Neuronal stem cell (in vitro differentiated cells): ENCODE data around the gene SLC27A5.

Source experiments
- DNase-seq: peaks from one replicate; pipeline ENCODE4 v3.0.0-alpha.2; 2013; ENCODE audit warnings: low spot score
- H2AFZ ChIP-seq: one replicate; pipeline ENCODE4 v1.6.1; 2013; ENCODE audit warnings: mild to moderate bottlenecking, low read length, inconsistent platforms
- H2AK5ac ChIP-seq: 2 replicates; pipeline ENCODE4 v1.6.1; 2013; ENCODE audit warnings: low read depth, mild to moderate bottlenecking, inconsistent platforms, low read length, moderate library complexity, mixed read lengths
- H2BK120ac ChIP-seq: 2 replicates; pipeline ENCODE4 v1.6.1; 2013; ENCODE audit warnings: low read depth, mild to moderate bottlenecking, inconsistent platforms, low read length, moderate library complexity, mixed read lengths
- H2BK12ac ChIP-seq: one replicate; pipeline ENCODE4 v1.6.1; 2013; ENCODE audit warnings: low read length, inconsistent platforms
- H2BK15ac ChIP-seq: 2 replicates; pipeline ENCODE4 v1.6.1; 2013; ENCODE audit warnings: mild to moderate bottlenecking, low read length, inconsistent platforms, mixed read lengths
- H2BK5ac ChIP-seq: one replicate; pipeline ENCODE4 v1.6.1; 2013; ENCODE audit warnings: inconsistent platforms, mild to moderate bottlenecking, low read length, moderate library complexity
- H3K14ac ChIP-seq: one replicate; pipeline ENCODE4 v1.6.1; 2013; ENCODE audit warnings: low read length, inconsistent platforms
- H3K18ac ChIP-seq: 2 replicates; pipeline ENCODE4 v1.6.1; 2013; ENCODE audit warnings: low read length, inconsistent platforms
- H3K23ac ChIP-seq: 2 replicates; pipeline ENCODE4 v1.6.1; 2013; ENCODE audit warnings: low read depth, mild to moderate bottlenecking, mixed read lengths, low read length, inconsistent platforms; ENCODE audit not compliant: poor library complexity
- H3K27ac ChIP-seq: replicated peaks from 3 replicates; pipeline ENCODE4 v1.5.1; 2013; ENCODE audit warnings: low read length, inconsistent platforms
- H3K27me3 ChIP-seq, 3 experiments: 2 replicates each; pipeline ENCODE4 v1.6.1; 2013; ENCODE audit warnings: low read length in 3 of 3, mild to moderate bottlenecking in 2 of 3, inconsistent platforms in 1 of 3, low read depth in 1 of 3, mixed read lengths in 1 of 3, moderate library complexity in 1 of 3; ENCODE audit not compliant: control insufficient read depth in 3 of 3, insufficient read depth in 3 of 3
- H3K36me3 ChIP-seq, 2 donors: replicated peaks in 1 of 2; 2 replicates each; pipeline ENCODE4 v1.6.1; 2013; ENCODE audit warnings: low read length in 2 of 2; ENCODE audit not compliant: control insufficient read depth in 2 of 2, insufficient read depth in 2 of 2
- H3K4ac ChIP-seq: 2 replicates; pipeline ENCODE4 v1.6.1; 2013; ENCODE audit warnings: inconsistent platforms, mild to moderate bottlenecking, low read length, moderate library complexity
- H3K4me1 ChIP-seq, 2 donors: 1 replicate in 1 of 2; 2 replicates in 1 of 2; pipeline ENCODE4 v1.6.1; 2013; ENCODE audit warnings: low read length in 2 of 2, low read depth in 1 of 2; ENCODE audit not compliant: control insufficient read depth in 2 of 2, insufficient read depth in 1 of 2
- H3K4me2 ChIP-seq: one replicate; pipeline ENCODE4 v1.6.1; 2013; ENCODE audit warnings: mild to moderate bottlenecking, low read length, inconsistent platforms; ENCODE audit not compliant: insufficient read depth, poor library complexity, severe bottlenecking
- H3K4me3 ChIP-seq, 2 donors: 2 replicates each; pipeline ENCODE4 v1.5.1; 2013; ENCODE audit warnings: low read length in 2 of 2, mild to moderate bottlenecking in 2 of 2, inconsistent platforms in 1 of 2, moderate library complexity in 1 of 2
- H3K79me1 ChIP-seq: one replicate; pipeline ENCODE4 v1.6.1; 2013; ENCODE audit warnings: low read depth, mild to moderate bottlenecking, inconsistent platforms, low read length, moderate library complexity
- H3K9ac ChIP-seq: one replicate; pipeline ENCODE4 v1.6.1; 2013; ENCODE audit warnings: mild to moderate bottlenecking, low read depth, low read length, inconsistent platforms; ENCODE audit not compliant: poor library complexity
- H3K9me3 ChIP-seq, 2 donors: replicated peaks in 1 of 2; 2 replicates each; pipeline versions ENCODE3 to v1.6.1; 2013; ENCODE audit warnings: low read length in 2 of 2, mild to moderate bottlenecking in 2 of 2, inconsistent platforms in 1 of 2, low read depth in 1 of 2, mixed read lengths in 1 of 2, moderate library complexity in 1 of 2; ENCODE audit not compliant: control insufficient read depth in 2 of 2, insufficient read depth in 1 of 2
- H4K8ac ChIP-seq: one replicate; pipeline ENCODE4 v1.6.1; 2013; ENCODE audit warnings: low read depth, mild to moderate bottlenecking, inconsistent platforms, low read length, moderate library complexity
- H4K91ac ChIP-seq: one replicate; pipeline ENCODE4 v1.6.1; 2013; ENCODE audit warnings: low read length, low read depth, mild to moderate bottlenecking, inconsistent platforms; ENCODE audit not compliant: poor library complexity
- WGBS, 2 donors: extraction: QIAGEN DNeasy Blood & Tissue Kit; methylation state at CpG; one replicate each; pipeline ENCODE4 v1.1.7; 2013; ENCODE audit warnings: missing lambda C conversion rate in 2 of 2, mixed read lengths in 1 of 2; ENCODE audit not compliant: insufficient read length in 2 of 2, insufficient replicate concordance in 1 of 2; ENCODE audit errors: extremely low coverage in 2 of 2; 5-methylcytosine and 5-hydroxymethylcytosine counted together

SLC27A5 gene

DNA sequence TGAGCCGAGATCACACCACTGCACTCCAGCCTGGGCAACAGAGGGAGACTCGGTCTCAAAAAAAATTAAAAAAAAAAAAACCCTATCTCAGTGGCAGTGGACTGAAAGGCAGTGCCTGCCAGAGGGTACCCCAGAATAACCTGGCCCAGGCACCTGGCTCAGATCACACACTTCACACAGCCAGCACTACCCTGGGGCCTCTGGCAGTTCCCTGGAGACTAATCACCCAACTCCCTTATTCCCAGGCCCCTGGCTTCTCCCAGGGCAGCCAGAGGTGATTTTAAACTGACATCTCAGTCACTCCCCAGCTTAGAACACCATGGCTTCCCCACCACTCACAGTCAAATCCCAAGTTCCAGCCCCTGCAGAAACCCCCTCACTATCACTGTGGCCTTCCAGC is 3.5 kb upstream of the SLC27A5 start:
- Histone ChIP-seq H3K9me3 (no peaks in the 10 kb centered on the region), H3K36me3 (peaks cover 24 to 43% of the 10 kb centered on the region in 2 donors), H3K4me3 (no peak overlapping the region), H2AK5ac (no peak overlapping the region), H2AFZ (no peak overlapping the region), H3K18ac (no peak overlapping the region), H2BK12ac (no peak overlapping the region), H4K91ac (no peak overlapping the region), H3K27me3 (no peaks in the 10 kb centered on the region), H2BK15ac (no peak overlapping the region), H2BK120ac (no peak overlapping the region), H3K14ac (no peak overlapping the region), H4K8ac (no peak overlapping the region), H2BK5ac (no peak overlapping the region), H3K4me2 (peak overlapping the region; percentile 11), H3K4ac (no peak overlapping the region), H3K23ac (no peak overlapping the region), H3K4me1 (peaks cover 8 to 17% of the 10 kb centered on the region in 2 donors), H3K9ac (no peak overlapping the region), H3K79me1 (peaks cover 14% of the 10 kb centered on the region), H3K27ac (no peak overlapping the region)
- no peak for DNase-seq
- WGBS, 2 donors = no CpG with 5 or more reads among the region's 2 CpGs

DNA sequence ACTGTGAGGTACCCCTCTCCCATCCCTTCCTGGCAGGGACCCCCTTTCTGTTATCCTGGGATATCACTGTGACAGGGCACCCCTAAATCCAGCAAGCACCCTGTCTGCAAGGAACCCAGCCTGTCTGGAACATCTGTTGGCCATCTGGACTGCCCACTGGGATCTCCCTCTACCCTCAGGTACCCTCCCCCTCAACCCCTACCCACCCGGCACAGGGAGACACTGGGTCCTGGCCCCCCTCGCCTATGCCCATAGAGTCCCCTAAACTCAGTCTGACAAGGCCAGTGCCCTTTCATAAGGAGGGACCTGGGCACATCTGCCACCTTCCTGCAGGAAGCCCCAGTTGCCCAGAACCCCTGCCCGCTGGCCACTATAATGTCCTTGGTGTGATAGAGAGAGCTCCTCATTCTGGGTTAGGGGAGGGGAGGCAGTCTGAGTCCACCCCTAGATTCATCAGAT is 2.8 kb upstream of the SLC27A5 start:
- no peak overlapping the region for H3K4ac ChIP-seq
- H3K9me3 ChIP-seq = no peaks in the 10 kb centered on the region
- H3K27ac ChIP-seq = no peak overlapping the region
- H3K14ac ChIP-seq = no peak overlapping the region
- H2BK15ac ChIP-seq = no peak overlapping the region
- WGBS, 2 donors = no CpG with 5 or more reads among the region's 3 CpGs
- H3K27me3 ChIP-seq = no peaks in the 10 kb centered on the region
- H3K18ac ChIP-seq = peak overlapping the region; percentile 80
- H3K4me2 ChIP-seq = peak overlapping the region; percentile 54
- H4K8ac ChIP-seq = peak overlapping the region; percentile 95
- H2BK120ac ChIP-seq = no peak overlapping the region
- peak overlapping the region in 1 of 2 donors; percentile 74 for H3K4me3 ChIP-seq
- peak overlapping the region; percentile 86 for H3K9ac ChIP-seq
- no peak for DNase-seq
- peak overlapping the region; percentile 49 for H2AK5ac ChIP-seq
- peaks cover 8 to 17% of the 10 kb centered on the region in 2 donors for H3K4me1 ChIP-seq
- H4K91ac ChIP-seq = no peak overlapping the region
- no peak overlapping the region for H2BK12ac ChIP-seq
- H3K36me3 ChIP-seq = peaks cover 24 to 45% of the 10 kb centered on the region in 2 donors
- peak overlapping the region; percentile 8 for H2BK5ac ChIP-seq
- H3K79me1 ChIP-seq = peaks cover 14% of the 10 kb centered on the region
- H3K23ac ChIP-seq = no peak overlapping the region
- H2AFZ ChIP-seq = no peak overlapping the region

- Histone ChIP-seq H3K23ac (peak overlapping the region; percentile 94), H3K79me1 (peaks cover 14% of the 10 kb centered on the region), H3K4ac (peak overlapping the region; percentile 26), H2AK5ac (peak overlapping the region; percentile 96), H2BK120ac (no peak overlapping the region), H3K4me1 (peaks cover 8 to 17% of the 10 kb centered on the region in 2 donors), H2BK15ac (no peak overlapping the region), H2BK12ac (no peak overlapping the region), H3K4me2 (peak overlapping the region; percentile 54), H3K9ac (peak overlapping the region; percentile 86), H3K4me3 (peak overlapping the region in 1 of 2 donors; percentile 80), H3K18ac (peak overlapping the region; percentile 84), H3K27me3 (no peaks in the 10 kb centered on the region), H3K9me3 (no peaks in the 10 kb centered on the region), H3K14ac (no peak overlapping the region), H2AFZ (no peak overlapping the region), H2BK5ac (peak overlapping the region; percentile 8), H4K8ac (peak overlapping the region; percentile 95), H3K27ac (no peak overlapping the region), H3K36me3 (peaks cover 24 to 47% of the 10 kb centered on the region in 2 donors), H4K91ac (no peak overlapping the region)
- peak; percentile 89 for DNase-seq
- no CpG with 5 or more reads among the region's 66 CpGs for WGBS, 2 donors
Observed at GRCh38 chr19:58513694-58514563, 2.1 kb upstream of the SLC27A5 start.

DNA sequence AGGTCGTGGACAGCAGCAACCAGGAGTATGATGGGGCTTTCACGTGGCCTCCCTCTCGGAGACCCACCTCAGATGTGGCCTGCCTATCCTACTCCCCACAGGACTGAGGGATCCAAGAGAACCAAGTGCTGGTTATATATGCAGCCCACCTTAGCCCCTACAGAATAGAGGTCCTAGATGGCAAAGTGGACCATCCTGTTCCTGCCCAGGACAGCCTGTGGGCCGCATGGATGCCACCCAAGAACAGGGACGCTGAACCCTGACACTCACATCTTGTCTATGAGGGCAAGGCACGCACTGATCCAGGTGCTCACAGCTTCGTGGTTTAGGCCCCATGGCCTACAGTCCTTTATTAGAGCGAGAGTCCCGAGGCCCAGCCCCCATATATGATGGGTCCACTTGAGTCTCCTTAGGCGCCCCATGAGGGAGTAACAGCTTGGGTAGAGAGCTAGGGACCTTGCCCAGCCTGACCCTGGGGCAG is 1.5 kb upstream of the SLC27A5 start:
- Histone ChIP-seq H2BK15ac (no peak overlapping the region), H3K23ac (peak overlapping the region; percentile 85), H3K4me3 (no peak overlapping the region), H3K79me1 (peaks cover 13% of the 10 kb centered on the region), H3K27me3 (no peaks in the 10 kb centered on the region), H3K4me2 (no peak overlapping the region), H2BK5ac (no peak overlapping the region), H3K4me1 (peaks cover 4 to 12% of the 10 kb centered on the region in 2 donors), H2AK5ac (peak overlapping the region; percentile 96), H4K91ac (no peak overlapping the region), H3K27ac (no peak overlapping the region), H3K9ac (no peak overlapping the region), H2BK12ac (no peak overlapping the region), H3K9me3 (no peaks in the 10 kb centered on the region), H3K36me3 (peaks cover 24 to 47% of the 10 kb centered on the region in 2 donors), H2BK120ac (no peak overlapping the region), H3K4ac (no peak overlapping the region), H4K8ac (no peak overlapping the region), H3K14ac (no peak overlapping the region), H2AFZ (no peak overlapping the region), H3K18ac (no peak overlapping the region)
- no peak for DNase-seq
- no CpG with 5 or more reads among the region's 10 CpGs for WGBS, 2 donors
